Uterus (tissue), 2 donors: ENCODE measurements around the gene MAGI2.

ENCODE experiments used
- CTCF ChIP-seq, 4 experiments: fragments of 200-600 bp in 2 of 4; fragments of 450-650 bp in 2 of 4; sonication (generic) in 2 of 4; IDR thresholded peaks; one replicate each; pipeline ENCODE4 v1.5.1; 2016 to 2019; ENCODE audit warnings: antibody characterized with exemption in 4 of 4, mild to moderate bottlenecking in 2 of 4, moderate library complexity in 1 of 4
- POLR2A ChIP-seq, 2 donors: fragments of 450-650 bp; IDR thresholded peaks; one replicate each; pipeline ENCODE4 v1.6.1; 2016; ENCODE audit warnings: antibody characterized with exemption in 2 of 2, mild to moderate bottlenecking in 1 of 2, moderate library complexity in 1 of 2

- TF ChIP-seq POLR2A (IDR thresholded peaks at IDR 0.05) (no peak), CTCF (IDR thresholded peaks at IDR 0.05) (no peak)
Measured at GRCh38 chr7:78501064-78501463, 952.4 kb downstream of the MAGI2 start.
